Keratinocyte (primary cell): ENCODE data around the gene NCOA3. TPM values are rescaled to one million over a fixed set of nuclear protein-coding genes. Genes with fewer than 3 reads are reported as not detected.

Experiments used
- DNase-seq: peaks from one replicate; pipeline ENCODE4 v3.0.0-alpha.2; 2011; ENCODE audit warnings: low read depth, missing footprints, low spot score
- FAIRE-seq: peaks from 2 replicates; lab custom pipeline; 2011; peaks lifted over from hg19 to GRCh38; lab: Jason Lieb, UNC
- H2AFZ ChIP-seq: 2 replicates; pipeline ENCODE4 v1.6.0; 2012; ENCODE audit warnings: low read length, control low read depth, inconsistent platforms; ENCODE audit not compliant: control insufficient read depth
- H3K27ac ChIP-seq: 2 replicates; pipeline ENCODE4 v1.5.1; 2011; ENCODE audit warnings: low read length; ENCODE audit not compliant: control insufficient read depth, insufficient read depth
- H3K27me3 ChIP-seq: 3 replicates; pipeline ENCODE4 v1.6.0; 2011; ENCODE audit warnings: low read length; ENCODE audit not compliant: control insufficient read depth, insufficient read depth; ENCODE audit errors: extremely low read depth
- H3K36me3 ChIP-seq, 2 experiments: 2 replicates in 1 of 2; 3 replicates in 1 of 2; pipeline ENCODE4 v1.5.1; 2011; ENCODE audit warnings: low read length in 2 of 2, mild to moderate bottlenecking in 1 of 2; ENCODE audit not compliant: control insufficient read depth in 2 of 2, insufficient read depth in 2 of 2; ENCODE audit errors: extremely low read depth in 1 of 2
- H3K4me1 ChIP-seq: 3 replicates; pipeline ENCODE4 v1.5.1; 2011; ENCODE audit warnings: low read length; ENCODE audit not compliant: control insufficient read depth, insufficient read depth; ENCODE audit errors: extremely low read depth
- H3K4me2 ChIP-seq: 3 replicates; pipeline ENCODE4 v1.6.0; 2011; ENCODE audit warnings: low read depth, low read length; ENCODE audit not compliant: control insufficient read depth, insufficient read depth; ENCODE audit errors: extremely low read depth
- H3K4me3 ChIP-seq, 3 experiments: fragments of 200-600 bp in 1 of 3; sonication (generic) in 1 of 3; 2 replicates in 2 of 3; 3 replicates in 1 of 3; pipeline ENCODE4 v1.5.1; 2011 to 2016; ENCODE audit warnings: low read length in 3 of 3, mild to moderate bottlenecking in 3 of 3, control low read depth in 2 of 3, inconsistent platforms in 1 of 3, low read depth in 1 of 3, mixed read lengths in 1 of 3, mixed run types in 1 of 3, moderate library complexity in 1 of 3; ENCODE audit not compliant: control insufficient read depth in 2 of 3, insufficient read depth in 2 of 3; ENCODE audit errors: extremely low read depth in 1 of 3
- H3K79me2 ChIP-seq: 2 replicates; pipeline ENCODE4 v1.6.0; 2012; ENCODE audit warnings: low read length; ENCODE audit not compliant: control insufficient read depth, insufficient read depth
- H3K9ac ChIP-seq: 3 replicates; pipeline ENCODE4 v1.6.0; 2011; ENCODE audit warnings: low read length; ENCODE audit not compliant: control insufficient read depth, insufficient read depth; ENCODE audit errors: extremely low read depth
- H3K9me1 ChIP-seq: 3 replicates; pipeline ENCODE4 v1.6.0; 2011; ENCODE audit warnings: low read length; ENCODE audit not compliant: control insufficient read depth, insufficient read depth; ENCODE audit errors: extremely low read depth
- H3K9me3 ChIP-seq: 2 replicates; pipeline ENCODE4 v1.5.1; 2012; ENCODE audit warnings: low read depth, low read length; ENCODE audit not compliant: control insufficient read depth
- H4K20me1 ChIP-seq: 3 replicates; pipeline ENCODE4 v1.6.0; 2011; ENCODE audit warnings: low read length; ENCODE audit not compliant: control insufficient read depth, insufficient read depth; ENCODE audit errors: extremely low read depth
- EZH2 ChIP-seq: IDR thresholded peaks from one replicate; pipeline ENCODE4 v1.6.1; 2012; ENCODE audit warnings: inconsistent platforms, mild to moderate bottlenecking, low read length, moderate library complexity
- dilution Hi-C: fragments of 300-500 bp; cut with MboI; formaldehyde crosslinking; loops from one replicate; pipeline ENCODE4 v1.7.0; 2020; ENCODE audit warnings: low sequenced_read_pairs; ENCODE audit not compliant: extremely low pct_ligation_motif_present
- polyA plus RNA-seq, 5 experiments: library from polyadenylated mRNA; depleted of rRNA in 3 of 5; stranded (reverse) in 3 of 5; stranded (forward) in 1 of 5; unstranded in 1 of 5; fragments of >200 nt; gene quantifications; 1 replicate in 1 of 5; 2 replicates in 3 of 5; 3 replicates in 1 of 5; pipeline versions ENCODE4 v1.2.1 to v1.2.3, GENCODE V29; 2011 to 2012; ENCODE audit warnings: missing spikeins in 2 of 5, low read depth in 1 of 5, low replicate concordance in 1 of 5
- TF ChIP-seq, protein P1 (sequence below), 3 experiments: IDR thresholded peaks in 1 of 3; conservative IDR thresholded peaks in 1 of 3; optimal IDR thresholded peaks in 1 of 3; 2 replicates in 2 of 3; 3 replicates in 1 of 3; pipeline versions ENCODE3 to v1.5.1; 2011; ENCODE audit warnings: low read length in 3 of 3, mild to moderate bottlenecking in 3 of 3, moderate library complexity in 2 of 3, control low read depth in 1 of 3, inconsistent platforms in 1 of 3; ENCODE audit not compliant: insufficient read depth in 2 of 3; ENCODE audit errors: extremely low read depth in 1 of 3

NCOA3 gene
- polyA plus RNA-seq, 1 donor (not counting 4 experiments of a cell fraction or from before 2014, with no cell fraction given): 25.8 TPM

DNA sequence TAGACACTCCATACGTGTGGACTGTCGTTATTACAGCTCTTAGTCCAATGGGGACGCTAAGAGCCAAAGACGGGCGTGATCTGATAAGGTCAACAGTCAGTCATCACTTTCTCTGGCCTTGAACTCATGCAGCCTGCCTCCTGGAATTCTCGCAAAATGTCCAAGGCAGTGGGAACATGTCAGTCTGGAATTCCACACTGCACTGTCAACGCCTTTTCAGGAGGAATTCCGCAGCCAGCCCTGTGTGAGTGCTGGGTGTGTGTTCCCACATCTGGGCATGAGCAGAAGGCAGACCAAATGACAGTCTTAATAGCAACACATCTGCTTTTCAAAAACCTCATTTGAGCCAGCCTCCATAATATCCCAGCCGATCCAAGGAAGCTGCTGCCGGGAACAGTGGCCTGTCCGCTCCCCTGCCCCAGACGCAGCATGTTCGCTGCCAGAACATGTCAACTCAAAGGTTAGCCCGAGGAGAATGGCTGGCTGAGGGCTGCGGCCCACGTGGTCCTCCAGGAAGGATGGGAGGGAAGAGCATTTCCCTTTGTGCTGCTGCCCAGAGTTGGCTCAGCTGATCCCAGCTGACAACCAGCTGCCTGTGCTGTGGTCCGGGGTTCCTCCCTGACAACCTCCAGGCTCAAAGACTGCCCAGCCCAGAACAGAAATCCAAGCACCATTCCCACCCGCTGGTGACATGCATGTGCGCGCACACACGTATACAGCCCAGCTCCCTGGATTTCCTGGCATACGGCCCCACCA lies 180.5 kb downstream of the NCOA3 start:
- H3K9ac ChIP-seq: no peak overlapping the region
- H3K9me1 ChIP-seq: no peaks in the 10 kb centered on the region
- H3K27ac ChIP-seq: no peak overlapping the region
- H3K27me3 ChIP-seq: no peaks in the 10 kb centered on the region
- dilution Hi-C loops: no loop called here
- no peak overlapping the region for H3K4me2 ChIP-seq
- DNase-seq: no peak
- H4K20me1 ChIP-seq: no peaks in the 10 kb centered on the region
- TF ChIP-seq EZH2: no peak
- TF ChIP-seq, protein P1, sequence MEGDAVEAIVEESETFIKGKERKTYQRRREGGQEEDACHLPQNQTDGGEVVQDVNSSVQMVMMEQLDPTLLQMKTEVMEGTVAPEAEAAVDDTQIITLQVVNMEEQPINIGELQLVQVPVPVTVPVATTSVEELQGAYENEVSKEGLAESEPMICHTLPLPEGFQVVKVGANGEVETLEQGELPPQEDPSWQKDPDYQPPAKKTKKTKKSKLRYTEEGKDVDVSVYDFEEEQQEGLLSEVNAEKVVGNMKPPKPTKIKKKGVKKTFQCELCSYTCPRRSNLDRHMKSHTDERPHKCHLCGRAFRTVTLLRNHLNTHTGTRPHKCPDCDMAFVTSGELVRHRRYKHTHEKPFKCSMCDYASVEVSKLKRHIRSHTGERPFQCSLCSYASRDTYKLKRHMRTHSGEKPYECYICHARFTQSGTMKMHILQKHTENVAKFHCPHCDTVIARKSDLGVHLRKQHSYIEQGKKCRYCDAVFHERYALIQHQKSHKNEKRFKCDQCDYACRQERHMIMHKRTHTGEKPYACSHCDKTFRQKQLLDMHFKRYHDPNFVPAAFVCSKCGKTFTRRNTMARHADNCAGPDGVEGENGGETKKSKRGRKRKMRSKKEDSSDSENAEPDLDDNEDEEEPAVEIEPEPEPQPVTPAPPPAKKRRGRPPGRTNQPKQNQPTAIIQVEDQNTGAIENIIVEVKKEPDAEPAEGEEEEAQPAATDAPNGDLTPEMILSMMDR (optimal IDR thresholded peaks at IDR 0.05 in 1 of 3, IDR thresholded peaks at IDR 0.05 in 1 of 3, conservative IDR thresholded peaks at IDR 0.05 in 1 of 3; ENCODE audit: extremely low read depth in 1 of 3, insufficient read depth in 2 of 3, low read length in 3 of 3): no peak
- H2AFZ ChIP-seq: no peak overlapping the region
- H3K36me3 ChIP-seq: peaks cover 16 to 36% of the 10 kb centered on the region in 2 experiments
- H3K9me3 ChIP-seq: no peaks in the 10 kb centered on the region
- no peaks in the 10 kb centered on the region for H3K4me1 ChIP-seq
- no peak overlapping the region for H3K4me3 ChIP-seq
- H3K79me2 ChIP-seq: no peaks in the 10 kb centered on the region
- FAIRE-seq: no peak

DNA sequence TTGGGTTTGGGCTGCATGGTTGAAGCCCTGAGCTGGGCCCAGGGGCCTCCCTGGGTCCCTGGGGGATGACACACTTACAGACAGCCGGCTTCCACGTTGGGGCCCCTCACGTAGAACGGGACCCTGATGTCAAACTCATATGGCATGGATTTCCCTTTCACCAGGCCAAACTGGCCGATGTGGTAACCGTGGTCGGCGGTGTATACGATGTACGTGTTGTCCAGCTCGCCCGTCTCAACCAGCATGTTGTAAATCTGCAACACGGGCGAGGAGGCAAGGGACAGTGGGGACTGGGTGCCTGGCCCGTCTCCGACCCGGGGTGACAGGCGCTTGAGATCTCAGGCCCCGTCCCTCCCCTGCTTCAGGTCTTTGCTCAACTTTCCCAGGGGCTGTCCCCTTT lies 181.2 kb downstream of the NCOA3 start:
- Histone ChIP-seq H3K9me3 (no peaks in the 10 kb centered on the region), H2AFZ (no peak overlapping the region), H4K20me1 (no peaks in the 10 kb centered on the region), H3K4me1 (no peaks in the 10 kb centered on the region), H3K4me3 (no peak overlapping the region), H3K9me1 (no peaks in the 10 kb centered on the region), H3K4me2 (no peak overlapping the region), H3K27ac (no peak overlapping the region), H3K79me2 (no peaks in the 10 kb centered on the region), H3K36me3 (peaks cover 16 to 36% of the 10 kb centered on the region in 2 experiments), H3K9ac (no peak overlapping the region), H3K27me3 (no peaks in the 10 kb centered on the region)
- DNase-seq (no peak), FAIRE-seq (no peak)
- dilution Hi-C loops: no loop called here
- no peak for TF ChIP-seq EZH2
